ENCODE results near the gene APOF.
A peak's percentile ranks its signal among the peaks of the same experiment; 100 is the strongest.
"Not testable (repeated sequence)": the region's sequence is repeated elsewhere in the genome, so short reads cannot be mapped to it uniquely, and the experiment has no call there.

APOF gene

GRCh38 chr12:56373515-56373914 is 10.9 kb upstream of the APOF start:
- DNase-seq (ENCODE audit: low read depth in 3 of 3): no peak

DNA sequence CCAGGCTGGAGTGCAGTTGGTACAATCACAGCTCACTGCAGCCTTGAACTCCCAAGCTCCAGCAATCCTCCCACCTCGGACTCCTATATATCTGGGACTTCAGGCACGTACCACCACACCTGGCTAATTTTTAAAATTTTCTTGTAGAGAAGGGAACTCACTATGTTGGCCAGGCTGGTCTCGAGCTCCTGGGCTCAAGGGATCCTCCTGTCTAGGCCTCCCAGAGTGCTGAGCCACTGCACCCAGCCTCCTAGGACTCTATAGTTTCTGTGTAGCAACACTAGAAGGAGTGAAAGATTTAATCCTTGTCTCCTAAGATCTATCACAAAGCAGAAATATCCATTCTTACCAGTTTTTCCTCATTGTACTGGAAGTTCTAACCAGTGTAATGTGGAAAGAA is 4.3 kb upstream of the APOF start:
- no peak for DNase-seq (ENCODE audit: low read depth in 3 of 3)

GRCh38 chr12:56361487-56362129 is 1.0 kb downstream of the APOF start:
- no peak for DNase-seq (ENCODE audit: low read depth in 3 of 3)

- peak; percentile 97 to 99 (median 97) for DNase-seq (ENCODE audit: low read depth in 3 of 3)
Measured at GRCh38 chr12:56359851-56360767, 2.5 kb downstream of the APOF start, which contains the start of gene STAT2. STAT2 (minus strand) TSS chr12:56360107; CDS start chr12:56356571, 3,536 bp downstream.

- no peak for DNase-seq (ENCODE audit: low read depth in 3 of 3)
Measured at GRCh38 chr12:56358836-56359532, 3.7 kb downstream of the APOF start.

DNA sequence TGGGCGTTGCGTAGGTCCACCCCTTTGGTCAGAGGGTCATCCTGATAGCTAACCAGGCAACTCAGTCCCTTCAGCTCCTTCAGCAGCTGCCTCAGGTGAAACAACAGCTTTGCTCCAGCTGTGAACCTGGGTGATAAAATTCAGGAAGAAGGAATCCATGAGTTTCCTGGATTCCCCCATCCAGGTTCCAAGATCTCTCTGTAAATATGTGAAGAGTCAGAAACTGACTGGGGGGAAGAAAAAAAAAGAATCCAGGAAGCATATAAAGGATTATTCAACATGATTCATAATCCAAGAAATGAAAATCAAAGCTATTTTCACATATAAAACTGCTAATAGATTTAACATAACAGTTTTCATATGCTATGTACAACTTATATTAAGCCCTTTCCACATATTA is 11.3 kb downstream of the APOF start:
- no peak for DNase-seq (ENCODE audit: low read depth in 3 of 3)

DNA sequence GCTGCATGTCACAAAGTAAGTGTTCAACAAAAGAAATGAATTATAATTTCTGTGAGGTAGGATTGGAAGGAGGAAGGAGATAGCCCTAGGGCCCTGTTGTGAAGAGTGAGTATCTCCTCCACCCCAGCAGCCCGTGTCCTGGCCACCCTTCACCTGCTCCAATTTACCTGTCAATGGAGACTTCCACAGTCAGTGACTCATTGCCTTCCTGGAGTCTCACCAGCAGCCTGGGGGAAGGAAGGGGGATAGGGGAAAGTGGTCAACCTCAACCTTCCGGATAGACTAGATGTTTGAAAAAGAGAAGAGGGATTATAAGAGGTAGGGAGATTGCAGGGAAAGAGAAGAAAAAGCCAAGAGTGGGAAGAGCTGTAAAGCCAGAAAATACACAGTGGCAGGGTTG is 12.0 kb downstream of the APOF start:
- DNase-seq (ENCODE audit: low read depth in 3 of 3): no peak

GRCh38 chr12:56348776-56349175 is 13.9 kb downstream of the APOF start:
- DNase-seq (ENCODE audit: low read depth in 3 of 3): no peak

DNA sequence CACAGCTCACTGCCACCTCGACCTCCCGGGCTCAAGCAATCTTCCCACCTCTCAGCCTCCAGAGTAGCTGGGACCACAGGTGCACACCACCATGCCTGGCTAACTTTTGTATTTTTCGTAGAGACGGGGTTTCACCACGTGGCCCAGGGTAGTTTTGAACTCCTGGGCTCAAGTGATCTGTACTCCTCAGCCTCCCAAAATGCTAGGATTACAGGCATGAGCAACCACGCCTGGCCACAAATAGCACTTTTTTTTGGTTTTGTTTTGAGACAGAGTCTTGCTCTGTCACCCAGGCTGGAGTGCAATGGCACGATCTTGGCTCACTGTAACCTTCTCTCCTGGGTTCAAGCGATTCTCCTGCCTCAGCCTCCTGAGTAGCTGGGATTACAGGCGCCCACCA is 15.4 kb downstream of the APOF start:
- DNase-seq (ENCODE audit: low read depth in 3 of 3): not testable (repeated sequence)

DNA sequence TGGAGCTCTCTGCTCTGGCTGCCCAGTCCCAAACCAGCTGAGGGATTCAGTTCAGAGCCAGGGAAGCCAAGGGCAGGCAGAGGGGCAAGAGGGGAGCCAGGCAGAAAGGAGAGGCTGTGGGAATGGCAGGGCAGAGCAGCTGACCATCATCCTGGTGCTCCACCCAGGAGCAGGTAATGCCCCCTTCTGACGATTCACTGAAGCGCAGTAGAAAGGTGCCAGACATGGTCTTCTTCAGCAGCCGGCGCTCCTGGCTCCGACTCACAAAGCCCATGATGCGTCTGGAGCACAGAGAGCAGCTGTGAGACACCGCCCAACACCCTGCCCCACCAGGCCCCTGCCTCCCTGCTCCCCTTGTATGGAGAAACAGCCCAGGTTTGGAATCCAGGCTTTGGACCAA is 16.0 kb downstream of the APOF start:
- no peak for DNase-seq (ENCODE audit: low read depth in 3 of 3)

DNA sequence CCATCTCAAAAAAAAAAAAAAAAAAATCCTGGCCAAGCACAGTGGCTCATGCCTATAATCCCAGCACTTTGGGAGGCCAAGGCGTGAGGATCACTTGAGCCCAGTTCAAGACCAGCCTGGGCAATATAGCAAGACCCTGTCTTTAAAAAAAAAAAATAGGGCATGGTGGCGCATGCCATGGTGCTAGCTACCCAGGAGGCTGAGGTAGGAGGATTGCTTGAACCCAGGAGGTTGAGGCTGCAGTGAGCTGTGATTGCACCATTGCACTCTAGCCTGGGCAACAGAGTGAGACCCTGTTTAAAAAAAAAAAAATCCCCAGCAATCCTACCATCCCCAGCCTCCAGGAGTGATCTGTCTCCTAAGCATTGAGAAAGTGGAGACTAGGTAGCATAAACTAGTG is 20.4 kb downstream of the APOF start:
- DNase-seq (ENCODE audit: low read depth in 3 of 3): not testable (repeated sequence)

DNA sequence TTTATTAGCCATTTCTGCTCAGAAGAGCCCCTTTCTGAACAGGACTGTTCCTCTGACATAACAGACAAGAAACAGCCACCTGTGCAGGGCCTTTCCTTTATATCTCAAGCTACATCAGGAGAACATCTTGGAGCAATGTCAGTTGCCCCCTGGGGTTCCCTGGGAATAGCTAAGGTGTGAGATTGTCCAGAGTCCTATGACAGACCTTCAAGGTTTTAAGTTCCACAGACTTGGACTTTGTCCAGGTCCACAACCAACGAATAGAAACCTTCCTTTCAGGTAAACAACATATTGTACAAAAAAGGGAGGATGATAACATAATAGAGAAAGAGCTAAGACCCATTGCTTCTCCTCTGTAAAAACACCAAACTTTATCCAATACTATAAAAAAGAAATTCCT is 21.0 kb downstream of the APOF start:
- no peak for DNase-seq (ENCODE audit: low read depth in 3 of 3)

GRCh38 chr12:56339158-56339422 is 23.6 kb downstream of the APOF start:
- no peak for DNase-seq (ENCODE audit: low read depth in 3 of 3)

GRCh38 chr12:56338308-56339157 is 24.1 kb downstream of the APOF start, which contains the start of gene IL23A:
IL23A (plus strand) TSS chr12:56338884; CDS start chr12:56339045, 161 bp downstream.
- DNase-seq (ENCODE audit: low read depth in 3 of 3): peak; percentile 75 to 87 (median 79)

DNA sequence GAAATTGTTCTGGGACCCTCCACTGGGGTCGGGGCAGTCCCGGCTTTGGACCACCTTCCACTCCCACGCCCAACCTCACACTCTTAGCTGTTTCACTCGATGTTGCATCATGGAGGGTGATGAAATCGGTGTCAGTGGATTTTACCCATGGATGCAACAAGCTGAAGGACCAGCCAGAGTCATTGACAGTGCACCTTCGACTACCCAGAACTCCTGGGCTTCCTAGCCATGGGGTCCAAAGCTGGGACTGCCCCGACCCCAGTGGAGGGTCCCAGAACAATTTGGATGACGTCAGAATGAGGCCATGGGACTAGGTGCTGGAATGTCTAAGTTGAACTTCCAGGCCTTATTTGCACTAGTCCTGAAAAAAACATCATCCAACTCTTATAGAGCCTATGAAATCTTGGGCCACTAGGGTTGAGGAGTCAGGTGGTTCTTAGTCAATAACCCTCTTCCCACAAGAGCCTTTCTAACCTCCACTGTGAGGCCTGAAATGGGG is 24.9 kb downstream of the APOF start:
- no peak for DNase-seq (ENCODE audit: low read depth in 3 of 3)

GRCh38 chr12:56336361-56337167 is 26.1 kb downstream of the APOF start:
- DNase-seq (ENCODE audit: low read depth in 3 of 3): no peak

- DNase-seq (ENCODE audit: low read depth in 3 of 3): not testable (repeated sequence)
Measured at GRCh38 chr12:56335527-56335926, 27.1 kb downstream of the APOF start.

DNA sequence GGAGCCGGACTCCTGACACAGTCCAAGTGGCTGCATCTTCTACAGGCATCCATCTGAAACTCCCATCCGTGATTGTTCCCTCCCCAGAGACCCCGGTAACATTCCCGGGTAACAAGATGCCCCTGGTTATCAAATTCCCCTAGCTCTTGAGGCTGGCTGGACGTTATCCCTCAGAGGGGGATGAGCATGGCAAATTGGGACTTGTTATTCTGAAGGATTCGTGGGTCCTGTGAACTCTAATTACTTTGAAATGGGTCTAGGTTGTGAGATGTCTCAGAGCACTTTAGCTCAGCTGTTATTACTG is 28.2 kb downstream of the APOF start:
- DNase-seq (ENCODE audit: low read depth in 3 of 3): no peak

DNA sequence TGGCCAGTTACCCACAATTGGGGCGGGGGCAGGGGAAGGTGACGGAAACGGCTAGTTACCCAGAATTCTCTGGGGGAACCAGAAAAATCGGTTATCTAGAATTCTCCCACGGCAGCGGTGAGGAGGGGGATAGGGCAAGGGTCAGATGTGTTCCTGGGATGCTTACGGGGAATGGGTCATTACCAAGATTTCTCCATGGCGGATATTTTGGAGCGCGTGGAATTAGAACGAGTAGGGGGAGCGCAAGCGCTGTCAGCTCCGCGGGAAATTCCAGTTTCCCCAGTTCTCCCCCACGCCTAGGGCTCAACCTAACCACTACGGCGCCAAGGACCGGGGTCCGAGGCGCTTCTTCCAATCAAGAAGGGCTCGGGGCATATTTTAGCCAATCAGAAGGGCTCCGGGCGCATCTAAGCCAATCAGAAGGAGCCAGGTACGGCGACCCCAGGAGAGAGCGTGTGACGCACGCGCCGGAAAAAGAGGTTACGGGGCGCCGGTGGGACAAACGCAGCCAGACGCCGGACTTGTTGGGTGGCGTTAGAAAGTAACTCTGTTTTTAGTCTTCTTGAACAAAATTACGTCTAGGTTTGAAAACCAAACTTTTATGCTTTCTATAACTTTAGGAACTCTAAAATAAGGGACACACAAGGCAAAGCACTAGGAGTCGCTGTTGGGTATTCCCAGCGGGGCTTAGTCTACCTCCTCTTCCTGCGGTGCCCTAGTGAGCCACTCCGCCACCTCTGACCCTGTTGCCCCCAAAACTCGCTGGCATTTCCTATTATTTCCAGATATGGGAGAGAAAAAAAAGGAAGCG is 28.8 kb downstream of the APOF start, which contains the start of gene PAN2:
PAN2 (minus strand) TSS at position 322 of the 811 bp plus-strand sequence. CDS start 906 bp downstream, outside the sequence.
- DNase-seq (ENCODE audit: low read depth in 3 of 3): peak; percentile 83 to 91 (median 85)

DNA sequence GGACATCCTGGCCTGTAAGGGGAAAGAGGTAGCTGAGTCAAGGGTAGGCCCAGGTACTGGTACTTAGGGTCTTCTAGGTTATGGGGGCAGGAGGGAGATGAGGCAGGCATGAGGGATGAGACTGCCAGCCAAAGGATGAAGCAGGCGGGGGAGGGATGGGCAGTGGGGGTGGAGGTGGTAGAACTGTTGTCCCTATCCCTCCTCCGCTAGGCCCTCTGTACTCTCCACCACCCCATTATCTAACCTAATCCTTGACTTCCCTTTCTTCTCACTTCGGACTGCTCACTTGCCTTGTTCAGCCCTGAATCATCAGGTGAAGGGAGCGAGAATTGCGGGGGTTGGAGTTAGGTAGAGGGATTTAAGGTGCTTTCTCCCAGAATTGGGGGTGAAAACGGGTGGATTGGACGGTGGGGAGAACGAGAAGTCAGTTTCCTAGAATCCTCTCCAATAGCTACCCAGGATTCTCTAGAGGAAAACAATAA is 29.4 kb downstream of the APOF start:
- DNase-seq (ENCODE audit: low read depth in 3 of 3): no peak

Data from stimulated activated CD4-positive, alpha-beta T cell treated with anti-CD3 and anti-CD28 coated beads, TNF-alpha, amount 100 ng/mL, for 48 hours (primary cell).